ENCODE measurements around the gene SLC9A9. TPM values are rescaled to one million over a fixed set of nuclear protein-coding genes. Genes with fewer than 3 reads are reported as not detected.

SLC9A9 gene
- total RNA-seq, 3 donors from 2014 or later (not counting 1 experiment from before 2014, with no cell fraction given) = 24.0 to 29.1 (median 27.2) TPM

DNA sequence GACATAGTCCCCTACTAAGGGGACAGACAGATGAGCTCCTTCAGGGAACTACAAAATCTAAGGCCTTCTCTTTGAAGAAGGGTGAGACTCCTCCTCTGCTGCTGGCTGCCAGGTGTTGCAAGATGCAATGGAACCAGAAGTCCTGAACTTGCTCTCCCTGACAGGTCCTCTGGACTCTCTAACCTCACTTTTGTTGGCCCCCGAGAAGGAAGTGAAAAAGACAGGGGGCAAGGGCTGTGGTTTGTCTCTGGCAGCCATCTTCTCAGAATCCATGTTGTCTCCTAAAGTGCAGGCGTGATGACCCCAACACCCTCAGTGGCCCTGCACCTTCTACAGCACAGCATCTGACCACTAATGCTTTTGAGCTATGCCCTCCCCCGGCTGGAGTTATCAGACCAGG is 436.2 kb downstream of the SLC9A9 start:
- H3K27me3 ChIP-seq (ENCODE audit: control insufficient read depth, insufficient read depth, low read length) = no peaks in the 10 kb centered on the region
- no peak overlapping the region for H3K4me3 ChIP-seq (ENCODE audit: low read length)
- no peaks in the 10 kb centered on the region for H3K36me3 Mint-ChIP-seq
- peaks cover 0 to 2% of the 10 kb centered on the region in 2 donors for H3K9me3 Mint-ChIP-seq
- intact Hi-C loops (cut with micrococcal nuclease) = no loop called here
- no peak overlapping the region for H3K27ac ChIP-seq (ENCODE audit: low read length)
- TF ChIP-seq, protein P1, sequence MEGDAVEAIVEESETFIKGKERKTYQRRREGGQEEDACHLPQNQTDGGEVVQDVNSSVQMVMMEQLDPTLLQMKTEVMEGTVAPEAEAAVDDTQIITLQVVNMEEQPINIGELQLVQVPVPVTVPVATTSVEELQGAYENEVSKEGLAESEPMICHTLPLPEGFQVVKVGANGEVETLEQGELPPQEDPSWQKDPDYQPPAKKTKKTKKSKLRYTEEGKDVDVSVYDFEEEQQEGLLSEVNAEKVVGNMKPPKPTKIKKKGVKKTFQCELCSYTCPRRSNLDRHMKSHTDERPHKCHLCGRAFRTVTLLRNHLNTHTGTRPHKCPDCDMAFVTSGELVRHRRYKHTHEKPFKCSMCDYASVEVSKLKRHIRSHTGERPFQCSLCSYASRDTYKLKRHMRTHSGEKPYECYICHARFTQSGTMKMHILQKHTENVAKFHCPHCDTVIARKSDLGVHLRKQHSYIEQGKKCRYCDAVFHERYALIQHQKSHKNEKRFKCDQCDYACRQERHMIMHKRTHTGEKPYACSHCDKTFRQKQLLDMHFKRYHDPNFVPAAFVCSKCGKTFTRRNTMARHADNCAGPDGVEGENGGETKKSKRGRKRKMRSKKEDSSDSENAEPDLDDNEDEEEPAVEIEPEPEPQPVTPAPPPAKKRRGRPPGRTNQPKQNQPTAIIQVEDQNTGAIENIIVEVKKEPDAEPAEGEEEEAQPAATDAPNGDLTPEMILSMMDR (IDR thresholded peaks at IDR 0.05) = no peak
- 86% methylated on average over 3 of the region's 3 CpGs for WGBS (ENCODE audit: insufficient coverage)
- peaks cover 14 to 30% of the 10 kb centered on the region in 2 donors for H3K4me1 Mint-ChIP-seq
- H3K27ac Mint-ChIP-seq = no peak overlapping the region
- no peaks in the 10 kb centered on the region for H3K9me3 ChIP-seq (ENCODE audit: control insufficient read depth, insufficient read depth, low read length)
- no peaks in the 10 kb centered on the region for H3K27me3 Mint-ChIP-seq (ENCODE audit: low read depth in 2 of 2)
- ATAC-seq = no peak
- H3K4me1 ChIP-seq (ENCODE audit: control insufficient read depth, insufficient read depth, low read length) = no peaks in the 10 kb centered on the region
- DNase-seq = no peak
- no peaks in the 10 kb centered on the region for H3K36me3 ChIP-seq (ENCODE audit: control insufficient read depth, insufficient read depth, low read length)
- no peak overlapping the region for H3K4me3 Mint-ChIP-seq

DNA sequence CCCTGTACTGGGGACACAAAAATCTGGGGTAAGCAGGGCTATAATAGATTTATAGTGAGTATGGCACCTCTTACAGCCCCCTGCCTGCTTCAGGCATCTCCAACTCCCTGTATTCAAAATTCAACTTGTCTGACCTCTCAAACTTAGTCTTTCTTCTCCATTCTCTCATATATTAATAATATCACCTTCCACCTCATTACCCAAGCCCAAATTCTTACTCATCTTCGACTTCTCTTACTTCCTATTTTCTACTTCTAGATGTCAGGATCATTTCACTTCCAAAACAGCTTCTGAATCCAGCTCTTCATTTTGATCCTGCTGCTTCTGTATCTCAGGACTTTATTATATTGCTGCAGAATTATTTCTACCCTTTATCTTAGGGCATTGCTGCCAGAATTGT is 438.0 kb downstream of the SLC9A9 start:
- no peaks in the 10 kb centered on the region for H3K36me3 ChIP-seq (ENCODE audit: control insufficient read depth, insufficient read depth, low read length)
- H3K27ac Mint-ChIP-seq = no peak overlapping the region
- DNase-seq (no peak), ATAC-seq (no peak)
- no peaks in the 10 kb centered on the region for H3K9me3 Mint-ChIP-seq
- H3K4me1 ChIP-seq (ENCODE audit: control insufficient read depth, insufficient read depth, low read length) = no peaks in the 10 kb centered on the region
- TF ChIP-seq, protein P1 (IDR thresholded peaks at IDR 0.05) = no peak
- no peaks in the 10 kb centered on the region for H3K27me3 ChIP-seq (ENCODE audit: control insufficient read depth, insufficient read depth, low read length)
- H3K4me1 Mint-ChIP-seq = peaks cover 11 to 16% of the 10 kb centered on the region in 2 donors
- no peak overlapping the region for H3K4me3 Mint-ChIP-seq
- no peaks in the 10 kb centered on the region for H3K27me3 Mint-ChIP-seq (ENCODE audit: low read depth in 2 of 2)
- H3K27ac ChIP-seq (ENCODE audit: low read length) = no peak overlapping the region
- H3K9me3 ChIP-seq (ENCODE audit: control insufficient read depth, insufficient read depth, low read length) = no peaks in the 10 kb centered on the region
- no peaks in the 10 kb centered on the region for H3K36me3 Mint-ChIP-seq
- intact Hi-C loops (cut with micrococcal nuclease) = no loop called here
- WGBS (ENCODE audit: insufficient coverage) = 68% methylated on average over 1 of the region's 1 CpG
- H3K4me3 ChIP-seq (ENCODE audit: low read length) = no peak overlapping the region

GRCh38 chr3:143408771-143409170 is 439.5 kb downstream of the SLC9A9 start:
- Histone ChIP-seq H3K4me3 (ENCODE audit: low read length) (no peak overlapping the region), H3K27me3 (ENCODE audit: control insufficient read depth, insufficient read depth, low read length) (no peaks in the 10 kb centered on the region), H3K4me1 (ENCODE audit: control insufficient read depth, insufficient read depth, low read length) (no peaks in the 10 kb centered on the region), H3K9me3 (ENCODE audit: control insufficient read depth, insufficient read depth, low read length) (no peaks in the 10 kb centered on the region), H3K27ac (ENCODE audit: low read length) (no peak overlapping the region), H3K36me3 (ENCODE audit: control insufficient read depth, insufficient read depth, low read length) (no peaks in the 10 kb centered on the region)
- ATAC-seq (no peak), DNase-seq (no peak)
- H3K36me3 Mint-ChIP-seq = no peaks in the 10 kb centered on the region
- intact Hi-C loops (cut with micrococcal nuclease) = no loop called here
- H3K27ac Mint-ChIP-seq = no peak overlapping the region
- H3K27me3 Mint-ChIP-seq (ENCODE audit: low read depth in 2 of 2) = no peaks in the 10 kb centered on the region
- H3K4me3 Mint-ChIP-seq = no peak overlapping the region
- WGBS (ENCODE audit: insufficient coverage) = 100% methylated on average over 2 of the region's 3 CpGs
- peaks cover 7 to 9% of the 10 kb centered on the region in 2 donors for H3K4me1 Mint-ChIP-seq
- H3K9me3 Mint-ChIP-seq = no peaks in the 10 kb centered on the region
- TF ChIP-seq, protein P1 (IDR thresholded peaks at IDR 0.05) = no peak

DNA sequence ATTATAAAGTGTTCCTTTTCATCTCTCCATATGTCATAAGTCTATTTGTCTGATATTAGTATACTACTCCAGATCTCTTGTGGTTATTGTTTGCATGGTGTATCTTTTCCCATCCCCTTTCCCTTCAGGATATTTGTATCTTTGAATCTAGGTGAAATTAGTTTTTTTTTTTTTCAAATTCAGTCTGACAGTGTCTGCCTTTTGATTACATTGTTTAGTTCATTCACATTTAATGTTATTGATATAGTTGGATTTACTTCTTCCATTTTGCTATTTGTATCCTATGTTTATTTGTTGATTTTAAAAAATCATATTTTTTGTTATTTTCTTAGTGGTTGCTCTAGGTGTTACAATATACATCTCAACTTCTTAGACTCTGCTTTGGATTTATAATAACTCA is 445.7 kb downstream of the SLC9A9 start:
- intact Hi-C loops (cut with micrococcal nuclease) = no loop called here
- Histone ChIP-seq H3K27ac (ENCODE audit: low read length) (no peak overlapping the region), H3K4me1 (ENCODE audit: control insufficient read depth, insufficient read depth, low read length) (no peaks in the 10 kb centered on the region), H3K27me3 (ENCODE audit: control insufficient read depth, insufficient read depth, low read length) (no peaks in the 10 kb centered on the region), H3K36me3 (ENCODE audit: control insufficient read depth, insufficient read depth, low read length) (no peaks in the 10 kb centered on the region), H3K9me3 (ENCODE audit: control insufficient read depth, insufficient read depth, low read length) (no peaks in the 10 kb centered on the region), H3K4me3 (ENCODE audit: low read length) (no peak overlapping the region)
- Mint-ChIP-seq H3K27me3 (ENCODE audit: low read depth in 2 of 2) (no peaks in the 10 kb centered on the region), H3K4me1 (peaks cover 0 to 12% of the 10 kb centered on the region in 2 donors), H3K4me3 (no peak overlapping the region), H3K36me3 (no peaks in the 10 kb centered on the region), H3K27ac (no peak overlapping the region), H3K9me3 (no peaks in the 10 kb centered on the region)
- TF ChIP-seq, protein P1 (IDR thresholded peaks at IDR 0.05) = no peak
- no peak for ATAC-seq
- DNase-seq = no peak

Measured in natural killer cell (primary cell).